ENCODE data around the gene IGF2BP2. TPM values are rescaled to one million over a fixed set of nuclear protein-coding genes. Genes with fewer than 3 reads are reported as not detected.
A peak's percentile ranks its signal among the peaks of the same experiment; 100 is the strongest.

Gene IGF2BP2
- total RNA-seq, 1 experiment from 2014 or later: 75.9 TPM

DNA sequence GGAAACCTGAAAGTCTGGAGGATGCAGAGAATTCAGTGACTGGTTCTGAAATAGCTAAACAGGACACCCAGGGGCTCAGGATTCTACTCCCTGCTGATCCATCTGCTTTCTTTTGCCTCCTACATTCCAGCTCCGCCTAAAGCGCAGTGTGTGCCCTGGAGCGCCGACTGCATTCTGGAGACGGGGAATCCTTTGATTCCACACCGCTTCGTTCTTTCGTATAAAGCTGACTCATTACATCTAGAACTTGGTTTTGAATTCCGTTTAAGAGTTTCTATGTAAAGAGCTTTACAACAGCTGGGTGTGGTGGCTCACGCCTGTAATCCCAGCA, 177.0 kb downstream of the IGF2BP2 start:
- TF ChIP-seq, protein P1, sequence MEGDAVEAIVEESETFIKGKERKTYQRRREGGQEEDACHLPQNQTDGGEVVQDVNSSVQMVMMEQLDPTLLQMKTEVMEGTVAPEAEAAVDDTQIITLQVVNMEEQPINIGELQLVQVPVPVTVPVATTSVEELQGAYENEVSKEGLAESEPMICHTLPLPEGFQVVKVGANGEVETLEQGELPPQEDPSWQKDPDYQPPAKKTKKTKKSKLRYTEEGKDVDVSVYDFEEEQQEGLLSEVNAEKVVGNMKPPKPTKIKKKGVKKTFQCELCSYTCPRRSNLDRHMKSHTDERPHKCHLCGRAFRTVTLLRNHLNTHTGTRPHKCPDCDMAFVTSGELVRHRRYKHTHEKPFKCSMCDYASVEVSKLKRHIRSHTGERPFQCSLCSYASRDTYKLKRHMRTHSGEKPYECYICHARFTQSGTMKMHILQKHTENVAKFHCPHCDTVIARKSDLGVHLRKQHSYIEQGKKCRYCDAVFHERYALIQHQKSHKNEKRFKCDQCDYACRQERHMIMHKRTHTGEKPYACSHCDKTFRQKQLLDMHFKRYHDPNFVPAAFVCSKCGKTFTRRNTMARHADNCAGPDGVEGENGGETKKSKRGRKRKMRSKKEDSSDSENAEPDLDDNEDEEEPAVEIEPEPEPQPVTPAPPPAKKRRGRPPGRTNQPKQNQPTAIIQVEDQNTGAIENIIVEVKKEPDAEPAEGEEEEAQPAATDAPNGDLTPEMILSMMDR (IDR thresholded peaks at IDR 0.05; ENCODE audit: insufficient read depth in 1 of 2, low read depth in 1 of 2, low read length in 1 of 2, severe bottlenecking in 1 of 2, unreplicated experiment in 1 of 2): no peak
- peak overlapping the region; percentile 18 for H3K4me3 Mint-ChIP-seq (ENCODE audit: unreplicated experiment)
- intact Hi-C loops (cut with micrococcal nuclease; ENCODE audit: unreplicated experiment): no loop called here
- Histone ChIP-seq H3K36me3 (ENCODE audit: control insufficient read depth, insufficient read depth, low read length) (peaks cover 1% of the 10 kb centered on the region), H3K27me3 (replicated peaks; ENCODE audit: control insufficient read depth, insufficient read depth, low read length) (no peaks in the 10 kb centered on the region), H3K4me1 (no peaks in the 10 kb centered on the region), H3K9me3 (no peaks in the 10 kb centered on the region), H3K4me3 (ENCODE audit: low read depth, low read length) (no peak overlapping the region)
- H3K27me3 Mint-ChIP-seq (ENCODE audit: insufficient read depth, unreplicated experiment): no peaks in the 10 kb centered on the region
- DNase-seq: no peak
- BruUV-seq (replicated peaks): no TSS peak
- H3K36me3 Mint-ChIP-seq (ENCODE audit: insufficient read depth, unreplicated experiment): peaks cover 62% of the 10 kb centered on the region
- ChIA-PET CTCF (no interaction called here), POLR2A (no interaction called here)
- no peaks in the 10 kb centered on the region for H3K4me1 Mint-ChIP-seq (ENCODE audit: low read depth, unreplicated experiment)
- H3K9me3 Mint-ChIP-seq (ENCODE audit: unreplicated experiment): no peaks in the 10 kb centered on the region
- H3K27ac Mint-ChIP-seq (ENCODE audit: unreplicated experiment): peak overlapping the region; percentile 12

- BruUV-seq (replicated peaks): no TSS peak
- Mint-ChIP-seq H3K27me3 (ENCODE audit: insufficient read depth, unreplicated experiment) (no peaks in the 10 kb centered on the region), H3K4me1 (ENCODE audit: low read depth, unreplicated experiment) (no peaks in the 10 kb centered on the region), H3K9me3 (ENCODE audit: unreplicated experiment) (no peaks in the 10 kb centered on the region), H3K4me3 (ENCODE audit: unreplicated experiment) (peak overlapping the region; percentile 18), H3K36me3 (ENCODE audit: insufficient read depth, unreplicated experiment) (peaks cover 56% of the 10 kb centered on the region), H3K27ac (ENCODE audit: unreplicated experiment) (peak overlapping the region; percentile 12)
- Histone ChIP-seq H3K9me3 (no peaks in the 10 kb centered on the region), H3K36me3 (ENCODE audit: control insufficient read depth, insufficient read depth, low read length) (peaks cover 1% of the 10 kb centered on the region), H3K4me1 (no peaks in the 10 kb centered on the region), H3K4me3 (ENCODE audit: low read depth, low read length) (no peak overlapping the region), H3K27me3 (replicated peaks; ENCODE audit: control insufficient read depth, insufficient read depth, low read length) (no peaks in the 10 kb centered on the region)
- ChIA-PET POLR2A (no interaction called here), CTCF (no interaction called here)
- intact Hi-C loops (cut with micrococcal nuclease; ENCODE audit: unreplicated experiment): no loop called here
- TF ChIP-seq, protein P1 (IDR thresholded peaks at IDR 0.05; ENCODE audit: insufficient read depth in 1 of 2, low read depth in 1 of 2, low read length in 1 of 2, severe bottlenecking in 1 of 2, unreplicated experiment in 1 of 2): no peak
- DNase-seq: no peak
Measured at GRCh38 chr3:185647134-185647879, 177.5 kb downstream of the IGF2BP2 start.

DNA sequence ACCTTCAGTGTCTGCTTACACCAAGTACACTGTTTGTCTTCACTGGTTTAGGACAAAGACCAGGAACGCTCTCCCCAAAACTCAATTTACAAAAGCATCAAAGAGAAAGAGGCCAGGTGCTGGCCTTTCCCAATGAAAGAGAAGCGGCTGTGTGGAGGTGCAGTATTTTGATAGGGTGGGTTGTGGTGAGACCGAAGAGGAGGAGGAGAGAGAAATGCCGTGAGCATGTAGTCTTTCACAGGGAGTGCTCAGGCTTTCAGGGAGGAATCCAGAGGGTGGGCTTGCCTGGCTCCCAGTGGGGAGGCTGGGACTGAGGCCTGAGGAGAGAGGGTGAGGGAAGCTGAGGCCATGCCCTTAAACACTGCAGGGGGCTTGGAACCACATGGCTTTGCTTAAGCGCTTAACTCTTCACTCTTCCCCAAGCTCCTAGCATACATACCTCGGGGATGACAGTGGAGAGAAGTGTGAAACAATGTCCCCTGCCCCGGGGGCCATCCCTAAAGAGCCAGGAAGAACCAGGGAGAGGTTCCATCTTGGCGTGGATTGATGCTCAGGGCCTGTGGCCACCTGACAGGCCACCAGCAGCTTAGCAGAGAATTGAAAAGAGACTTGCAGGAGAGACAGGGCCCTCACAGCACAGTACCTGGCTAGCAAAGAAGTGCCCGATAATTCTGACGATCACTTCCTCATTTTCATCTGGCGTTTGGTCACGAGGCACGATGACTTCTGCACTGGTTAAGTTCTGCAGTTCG, 178.3 kb downstream of the IGF2BP2 start:
- peaks cover 49% of the 10 kb centered on the region for H3K36me3 Mint-ChIP-seq (ENCODE audit: insufficient read depth, unreplicated experiment)

More for the DNA sequence above, 178.3 kb downstream of the IGF2BP2 start:
- Histone ChIP-seq H3K36me3 (ENCODE audit: control insufficient read depth, insufficient read depth, low read length) (peaks cover 1% of the 10 kb centered on the region), H3K9me3 (no peaks in the 10 kb centered on the region), H3K4me3 (ENCODE audit: low read depth, low read length) (no peak overlapping the region), H3K4me1 (no peaks in the 10 kb centered on the region), H3K27me3 (replicated peaks; ENCODE audit: control insufficient read depth, insufficient read depth, low read length) (no peaks in the 10 kb centered on the region)
- BruUV-seq (replicated peaks): no TSS peak
- Mint-ChIP-seq H3K27ac (ENCODE audit: unreplicated experiment) (peak overlapping the region; percentile 12), H3K9me3 (ENCODE audit: unreplicated experiment) (no peaks in the 10 kb centered on the region), H3K27me3 (ENCODE audit: insufficient read depth, unreplicated experiment) (no peaks in the 10 kb centered on the region), H3K4me3 (ENCODE audit: unreplicated experiment) (no peak overlapping the region), H3K4me1 (ENCODE audit: low read depth, unreplicated experiment) (no peaks in the 10 kb centered on the region)
- intact Hi-C loops (cut with micrococcal nuclease; ENCODE audit: unreplicated experiment): no loop called here
- no peak for DNase-seq
- ChIA-PET POLR2A (no interaction called here), CTCF (interaction anchor here (0.8 kb wide), 1 partner anchor 14 kb away, joined by 3 read pairs; no protein-coding TSS in a partner anchor)
- TF ChIP-seq, protein P1 (IDR thresholded peaks at IDR 0.05; ENCODE audit: insufficient read depth in 1 of 2, low read depth in 1 of 2, low read length in 1 of 2, severe bottlenecking in 1 of 2, unreplicated experiment in 1 of 2): no peak
